RWPE2 (cell line): ENCODE data around the gene KCNJ15.
A peak's percentile ranks its signal among the peaks of the same experiment; 100 is the strongest.

Experiments used
- ATAC-seq: fragments of 200-7000 bp; cut with Tn5 transposase; 3 replicates; pipeline ENCODE4 v1.9.1; 2021; ENCODE audit warnings: low read depth
- DNase-seq: peaks from one replicate; pipeline ENCODE4 v3.0.0-alpha.2; 2020; ENCODE audit warnings: low spot score
- H3K27ac ChIP-seq: fragments of 450-650 bp; 2 replicates; pipeline ENCODE4 v1.5.1; 2017; ENCODE audit warnings: mild to moderate bottlenecking; ENCODE audit not compliant: poor library complexity, severe bottlenecking
- H3K27me3 ChIP-seq: fragments of 250-450 bp; sonication (Bioruptor Pico); 2 replicates; pipeline ENCODE4 v1.5.1; 2021; ENCODE audit warnings: mild to moderate bottlenecking, moderate library complexity; ENCODE audit not compliant: insufficient read depth, poor library complexity, severe bottlenecking
- H3K36me3 ChIP-seq: fragments of 250-450 bp; sonication (Bioruptor Pico); 2 replicates; pipeline ENCODE4 v1.5.1; 2020; ENCODE audit warnings: low read depth, mild to moderate bottlenecking, moderate library complexity
- H3K4me1 ChIP-seq: fragments of 250-450 bp; sonication (Bioruptor Pico); 2 replicates; pipeline ENCODE4 v1.5.1; 2021; ENCODE audit warnings: mild to moderate bottlenecking, moderate library complexity; ENCODE audit not compliant: insufficient read depth, poor library complexity, severe bottlenecking
- H3K4me3 ChIP-seq: fragments of 250-450 bp; sonication (Bioruptor Pico); 2 replicates; pipeline ENCODE4 v1.5.1; 2021; ENCODE audit warnings: mild to moderate bottlenecking, moderate library complexity; ENCODE audit not compliant: severe bottlenecking
- H3K9me3 ChIP-seq: fragments of 250-450 bp; sonication (Bioruptor Pico); 2 replicates; pipeline ENCODE4 v1.5.1; 2021; ENCODE audit warnings: mild to moderate bottlenecking, moderate library complexity; ENCODE audit not compliant: severe bottlenecking
- TF ChIP-seq, protein P1 (sequence below): fragments of 450-650 bp; IDR thresholded peaks from one replicate; pipeline ENCODE4 v1.5.1; 2017; ENCODE audit warnings: mild to moderate bottlenecking, moderate library complexity; ENCODE audit not compliant: poor library complexity, severe bottlenecking

Gene KCNJ15

DNA sequence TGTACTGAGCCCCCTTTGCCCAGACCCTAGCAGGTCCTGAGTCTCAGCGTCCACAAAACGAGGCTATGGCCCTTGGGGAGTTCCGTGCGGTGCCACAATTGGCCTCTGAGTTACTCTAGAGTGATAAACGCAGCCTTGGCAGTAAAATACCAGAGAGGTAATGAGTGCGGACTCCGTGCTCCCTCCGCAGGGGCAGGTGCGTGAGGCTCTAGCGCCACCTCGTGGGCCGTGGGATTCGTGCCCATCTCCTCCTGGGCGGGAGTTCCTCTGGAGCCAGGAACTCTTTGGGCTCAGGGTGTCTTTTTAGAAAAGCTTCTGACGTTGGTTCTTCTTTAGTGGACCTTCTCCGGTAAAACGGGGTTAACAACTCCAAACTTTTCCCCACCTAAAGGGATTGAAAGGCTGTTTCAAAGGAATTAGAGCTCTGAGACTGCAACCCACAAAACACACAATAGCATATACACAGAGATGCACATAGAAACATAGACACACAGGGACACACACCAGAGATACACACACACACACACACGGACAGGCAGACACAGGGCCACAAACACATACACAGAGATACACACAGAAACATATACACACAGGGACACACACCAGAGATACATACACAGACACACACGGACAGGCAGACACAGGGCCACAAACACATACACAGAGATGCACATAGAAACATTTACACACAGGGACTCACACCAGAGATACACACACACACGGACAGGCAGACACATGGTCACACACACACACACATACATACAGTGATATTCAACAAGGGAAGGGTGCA is 99.4 kb downstream of the KCNJ15 start:
- Histone ChIP-seq H3K9me3 (peaks cover 2% of the 10 kb centered on the region), H3K4me3 (no peak overlapping the region), H3K27ac (no peak overlapping the region), H3K4me1 (peaks cover 19% of the 10 kb centered on the region), H3K36me3 (no peaks in the 10 kb centered on the region), H3K27me3 (no peaks in the 10 kb centered on the region)
- ATAC-seq (peak; percentile 75), DNase-seq (no peak)
- TF ChIP-seq, protein P1, sequence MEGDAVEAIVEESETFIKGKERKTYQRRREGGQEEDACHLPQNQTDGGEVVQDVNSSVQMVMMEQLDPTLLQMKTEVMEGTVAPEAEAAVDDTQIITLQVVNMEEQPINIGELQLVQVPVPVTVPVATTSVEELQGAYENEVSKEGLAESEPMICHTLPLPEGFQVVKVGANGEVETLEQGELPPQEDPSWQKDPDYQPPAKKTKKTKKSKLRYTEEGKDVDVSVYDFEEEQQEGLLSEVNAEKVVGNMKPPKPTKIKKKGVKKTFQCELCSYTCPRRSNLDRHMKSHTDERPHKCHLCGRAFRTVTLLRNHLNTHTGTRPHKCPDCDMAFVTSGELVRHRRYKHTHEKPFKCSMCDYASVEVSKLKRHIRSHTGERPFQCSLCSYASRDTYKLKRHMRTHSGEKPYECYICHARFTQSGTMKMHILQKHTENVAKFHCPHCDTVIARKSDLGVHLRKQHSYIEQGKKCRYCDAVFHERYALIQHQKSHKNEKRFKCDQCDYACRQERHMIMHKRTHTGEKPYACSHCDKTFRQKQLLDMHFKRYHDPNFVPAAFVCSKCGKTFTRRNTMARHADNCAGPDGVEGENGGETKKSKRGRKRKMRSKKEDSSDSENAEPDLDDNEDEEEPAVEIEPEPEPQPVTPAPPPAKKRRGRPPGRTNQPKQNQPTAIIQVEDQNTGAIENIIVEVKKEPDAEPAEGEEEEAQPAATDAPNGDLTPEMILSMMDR: peak; percentile 98
